GM12878 (cell line): ENCODE data around the gene ERP44. TPM values are rescaled to one million over a fixed set of nuclear protein-coding genes. Genes with fewer than 3 reads are reported as not detected.

Experiments used
- BCL11A ChIP-seq: IDR thresholded peaks from 2 replicates; pipeline ENCODE4 v1.6.1; 2011; ENCODE audit warnings: low read depth, low read length
- CHD4 ChIP-seq: fragments of 200-600 bp; sonication (generic); IDR thresholded peaks from 2 replicates; pipeline ENCODE4 v1.6.1; 2016; ENCODE audit warnings: mild to moderate bottlenecking
- DPF2 ChIP-seq: fragments of 450-650 bp; IDR thresholded peaks from 2 replicates; pipeline ENCODE4 v1.6.1; 2017; ENCODE audit warnings: mild to moderate bottlenecking
- EGR1 ChIP-seq, 2 experiments: IDR thresholded peaks; 1 replicate in 1 of 2; 2 replicates in 1 of 2; pipeline ENCODE4 v1.6.1; 2011 to 2012; ENCODE audit warnings: low read depth in 2 of 2, low read length in 2 of 2, borderline replicate concordance in 1 of 2, mild to moderate bottlenecking in 1 of 2, moderate library complexity in 1 of 2
- ETV6 ChIP-seq, 2 experiments: fragments of 450-650 bp in 1 of 2; IDR thresholded peaks in 1 of 2; conservative IDR thresholded peaks in 1 of 2; 2 replicates each; pipeline ENCODE4 v1.6.1; 2014; ENCODE audit warnings: antibody characterized with exemption in 1 of 2, borderline replicate concordance in 1 of 2, low read depth in 1 of 2, mild to moderate bottlenecking in 1 of 2, moderate library complexity in 1 of 2
- GATAD2B ChIP-seq: fragments of 450-650 bp; conservative IDR thresholded peaks from 2 replicates; pipeline ENCODE4 v1.6.1; 2017; ENCODE audit warnings: low read depth, mild to moderate bottlenecking, moderate library complexity
- HDAC2 ChIP-seq: fragments of 200-600 bp; sonication (generic); IDR thresholded peaks from 2 replicates; pipeline ENCODE4 v1.6.1; 2017
- HDAC6 ChIP-seq: fragments of 200-600 bp; sonication (generic); IDR thresholded peaks from one replicate; pipeline ENCODE4 v1.8.0; 2017; ENCODE audit warnings: antibody characterized with exemption; ENCODE audit not compliant: unreplicated experiment
- LARP7 ChIP-seq: fragments of 450-650 bp; IDR thresholded peaks from 2 replicates; pipeline ENCODE4 v1.6.1; 2017; ENCODE audit warnings: mild to moderate bottlenecking
- MTA2 ChIP-seq: fragments of 450-650 bp; IDR thresholded peaks from 2 replicates; pipeline ENCODE4 v1.6.1; 2016; ENCODE audit warnings: low read depth, mild to moderate bottlenecking, moderate library complexity
- MTA3 ChIP-seq: IDR thresholded peaks from 2 replicates; pipeline ENCODE4 v1.6.1; 2012; ENCODE audit warnings: low read length, inconsistent platforms, borderline replicate concordance
- PAX8 ChIP-seq: fragments of 450-650 bp; IDR thresholded peaks from 2 replicates; pipeline ENCODE4 v1.6.1; 2017; ENCODE audit warnings: mild to moderate bottlenecking, moderate library complexity
- RCOR1 ChIP-seq: conservative IDR thresholded peaks from 2 replicates; pipeline ENCODE4 v1.6.1; 2012; ENCODE audit warnings: low read depth, low read length, improper control_type of control experiment
- SMC3 ChIP-seq: IDR thresholded peaks from 2 replicates; pipeline ENCODE4 v1.6.1; 2011; ENCODE audit warnings: low read length, improper control_type of control experiment, borderline replicate concordance
- STAT1 ChIP-seq: fragments of 450-650 bp; conservative IDR thresholded peaks from 2 replicates; pipeline ENCODE4 v1.6.1; 2014; ENCODE audit warnings: antibody characterized with exemption, mild to moderate bottlenecking
- polyA plus RNA-seq, 11 experiments: library from polyadenylated mRNA; depleted of rRNA in 4 of 11; unstranded in 6 of 11; stranded (reverse) in 5 of 11; fragments of >200 nt; fragmentation: Nextera tagmentation in 4 of 11; fragmentation: Illumina TruSeq in 1 of 11; extraction: Ambion mirVana in 4 of 11; extraction: Trizol in 1 of 11; gene quantifications; 1 replicate in 1 of 11; 2 replicates in 10 of 11; pipeline versions ENCODE4 v1.2.1 to v1.2.3, GENCODE V29; 2011 to 2016; ENCODE audit warnings: inconsistent platforms in 2 of 11, missing spikeins in 2 of 11, low read depth in 1 of 11
- total RNA-seq, 4 experiments: library from RNA; depleted of rRNA in 3 of 4; stranded (reverse); fragments of >200 nt in 3 of 4; fragmentation: Illumina TruSeq in 1 of 4; extraction: Trizol in 1 of 4; gene quantifications; 2 replicates each; pipeline versions ENCODE4 v1.2.1 to v1.2.3, GENCODE V29; 2013 to 2021
- TF ChIP-seq, protein P1 (sequence below): fragments of 150-350 bp; IDR thresholded peaks from 2 replicates; pipeline ENCODE4 v1.6.1; 2014; ENCODE audit warnings: mild to moderate bottlenecking, low read depth, low read length
- TF ChIP-seq, protein P2 (sequence below): IDR thresholded peaks from 2 replicates; pipeline ENCODE4 v1.6.1; 2012; ENCODE audit warnings: low read length, inconsistent platforms
- TF ChIP-seq, protein P3 (sequence below): fragments of 450-650 bp; IDR thresholded peaks from 2 replicates; pipeline ENCODE4 v1.6.1; 2016; ENCODE audit warnings: mild to moderate bottlenecking
- TF ChIP-seq, protein P4 (sequence below): fragments of 450-650 bp; formaldehyde crosslinking; IDR thresholded peaks from 2 replicates; pipeline ENCODE4 v1.4.0; 2022; ENCODE audit warnings: mild to moderate bottlenecking, moderate library complexity

The ERP44 gene
- total and polyA plus RNA-seq, 10 of the 15 experiments (the other 5 are each of a cell fraction or from before 2014, with no cell fraction given), result 11.5 to 52.4 (median 20.2) TPM

DNA sequence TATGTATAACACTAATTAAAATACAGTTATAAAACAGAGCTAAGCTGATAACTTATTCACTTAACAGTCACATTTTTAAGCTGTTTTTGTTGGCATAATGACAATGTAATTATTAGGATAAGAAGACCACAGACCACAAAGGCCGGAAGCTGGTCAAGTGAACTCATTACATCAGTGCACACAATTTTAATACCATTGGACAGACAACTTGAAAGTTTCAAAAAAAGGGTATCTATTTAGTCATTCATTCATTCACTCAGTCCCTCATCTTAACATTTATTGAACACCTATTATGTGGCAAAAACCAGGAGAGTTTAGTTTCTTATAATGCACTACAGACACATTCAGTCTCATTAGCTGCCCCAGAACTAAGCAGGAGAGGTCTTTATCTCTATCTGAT is 11.6 kb downstream of the ERP44 start (continued):
- TF ChIP-seq, protein P1, sequence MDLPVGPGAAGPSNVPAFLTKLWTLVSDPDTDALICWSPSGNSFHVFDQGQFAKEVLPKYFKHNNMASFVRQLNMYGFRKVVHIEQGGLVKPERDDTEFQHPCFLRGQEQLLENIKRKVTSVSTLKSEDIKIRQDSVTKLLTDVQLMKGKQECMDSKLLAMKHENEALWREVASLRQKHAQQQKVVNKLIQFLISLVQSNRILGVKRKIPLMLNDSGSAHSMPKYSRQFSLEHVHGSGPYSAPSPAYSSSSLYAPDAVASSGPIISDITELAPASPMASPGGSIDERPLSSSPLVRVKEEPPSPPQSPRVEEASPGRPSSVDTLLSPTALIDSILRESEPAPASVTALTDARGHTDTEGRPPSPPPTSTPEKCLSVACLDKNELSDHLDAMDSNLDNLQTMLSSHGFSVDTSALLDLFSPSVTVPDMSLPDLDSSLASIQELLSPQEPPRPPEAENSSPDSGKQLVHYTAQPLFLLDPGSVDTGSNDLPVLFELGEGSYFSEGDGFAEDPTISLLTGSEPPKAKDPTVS, result no peak
- TF ChIP-seq HDAC6 (no peak), BCL11A (peak; percentile 43; the same call in 1 of the 2 replicates), CHD4 (no peak), LARP7 (no peak), ETV6 (conservative IDR thresholded peaks at IDR 0.05 in 1 of 2, IDR thresholded peaks at IDR 0.05 in 1 of 2; ENCODE audit: borderline replicate concordance in 1 of 2, low read depth in 1 of 2) (no peak), HDAC2 (no peak), MTA3 (no peak), EGR1 (IDR thresholded peaks at IDR 0.05; ENCODE audit: borderline replicate concordance in 1 of 2, low read depth in 2 of 2, low read length in 2 of 2) (no peak), DPF2 (no peak), GATAD2B (no peak), SMC3 (no peak), STAT1 (no peak), MTA2 (peak; percentile 63; the same call in 1 of the 2 replicates), RCOR1 (no peak), PAX8 (no peak)
- TF ChIP-seq, protein P2, sequence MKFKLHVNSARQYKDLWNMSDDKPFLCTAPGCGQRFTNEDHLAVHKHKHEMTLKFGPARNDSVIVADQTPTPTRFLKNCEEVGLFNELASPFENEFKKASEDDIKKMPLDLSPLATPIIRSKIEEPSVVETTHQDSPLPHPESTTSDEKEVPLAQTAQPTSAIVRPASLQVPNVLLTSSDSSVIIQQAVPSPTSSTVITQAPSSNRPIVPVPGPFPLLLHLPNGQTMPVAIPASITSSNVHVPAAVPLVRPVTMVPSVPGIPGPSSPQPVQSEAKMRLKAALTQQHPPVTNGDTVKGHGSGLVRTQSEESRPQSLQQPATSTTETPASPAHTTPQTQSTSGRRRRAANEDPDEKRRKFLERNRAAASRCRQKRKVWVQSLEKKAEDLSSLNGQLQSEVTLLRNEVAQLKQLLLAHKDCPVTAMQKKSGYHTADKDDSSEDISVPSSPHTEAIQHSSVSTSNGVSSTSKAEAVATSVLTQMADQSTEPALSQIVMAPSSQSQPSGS, result peak; percentile 66
- TF ChIP-seq, protein P3, sequence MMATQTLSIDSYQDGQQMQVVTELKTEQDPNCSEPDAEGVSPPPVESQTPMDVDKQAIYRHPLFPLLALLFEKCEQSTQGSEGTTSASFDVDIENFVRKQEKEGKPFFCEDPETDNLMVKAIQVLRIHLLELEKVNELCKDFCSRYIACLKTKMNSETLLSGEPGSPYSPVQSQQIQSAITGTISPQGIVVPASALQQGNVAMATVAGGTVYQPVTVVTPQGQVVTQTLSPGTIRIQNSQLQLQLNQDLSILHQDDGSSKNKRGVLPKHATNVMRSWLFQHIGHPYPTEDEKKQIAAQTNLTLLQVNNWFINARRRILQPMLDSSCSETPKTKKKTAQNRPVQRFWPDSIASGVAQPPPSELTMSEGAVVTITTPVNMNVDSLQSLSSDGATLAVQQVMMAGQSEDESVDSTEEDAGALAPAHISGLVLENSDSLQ, result no peak
- TF ChIP-seq, protein P4, sequence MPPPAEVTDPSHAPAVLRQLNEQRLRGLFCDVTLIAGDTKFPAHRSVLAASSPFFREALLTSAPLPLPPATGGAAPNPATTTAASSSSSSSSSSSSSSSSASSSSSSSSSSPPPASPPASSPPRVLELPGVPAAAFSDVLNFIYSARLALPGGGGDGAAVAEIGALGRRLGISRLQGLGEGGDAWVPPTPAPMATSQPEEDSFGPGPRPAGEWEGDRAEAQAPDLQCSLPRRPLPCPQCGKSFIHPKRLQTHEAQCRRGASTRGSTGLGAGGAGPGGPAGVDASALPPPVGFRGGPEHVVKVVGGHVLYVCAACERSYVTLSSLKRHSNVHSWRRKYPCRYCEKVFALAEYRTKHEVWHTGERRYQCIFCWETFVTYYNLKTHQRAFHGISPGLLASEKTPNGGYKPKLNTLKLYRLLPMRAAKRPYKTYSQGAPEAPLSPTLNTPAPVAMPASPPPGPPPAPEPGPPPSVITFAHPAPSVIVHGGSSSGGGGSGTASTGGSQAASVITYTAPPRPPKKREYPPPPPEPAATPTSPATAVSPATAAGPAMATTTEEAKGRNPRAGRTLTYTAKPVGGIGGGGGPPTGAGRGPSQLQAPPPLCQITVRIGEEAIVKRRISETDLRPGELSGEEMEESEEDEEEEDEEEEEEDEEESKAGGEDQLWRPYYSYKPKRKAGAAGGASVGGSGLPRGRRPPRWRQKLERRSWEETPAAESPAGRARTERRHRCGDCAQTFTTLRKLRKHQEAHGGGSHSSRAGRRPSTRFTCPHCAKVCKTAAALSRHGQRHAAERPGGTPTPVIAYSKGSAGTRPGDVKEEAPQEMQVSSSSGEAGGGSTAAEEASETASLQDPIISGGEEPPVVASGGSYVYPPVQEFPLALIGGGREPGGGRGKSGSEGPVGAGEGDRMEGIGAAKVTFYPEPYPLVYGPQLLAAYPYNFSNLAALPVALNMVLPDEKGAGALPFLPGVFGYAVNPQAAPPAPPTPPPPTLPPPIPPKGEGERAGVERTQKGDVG (CRISPR knock-in tag), result no peak
- TF ChIP-seq, all 136 proteins: peak for 12
